Measurements from ENCODE around the gene AUTS2.

DNA sequence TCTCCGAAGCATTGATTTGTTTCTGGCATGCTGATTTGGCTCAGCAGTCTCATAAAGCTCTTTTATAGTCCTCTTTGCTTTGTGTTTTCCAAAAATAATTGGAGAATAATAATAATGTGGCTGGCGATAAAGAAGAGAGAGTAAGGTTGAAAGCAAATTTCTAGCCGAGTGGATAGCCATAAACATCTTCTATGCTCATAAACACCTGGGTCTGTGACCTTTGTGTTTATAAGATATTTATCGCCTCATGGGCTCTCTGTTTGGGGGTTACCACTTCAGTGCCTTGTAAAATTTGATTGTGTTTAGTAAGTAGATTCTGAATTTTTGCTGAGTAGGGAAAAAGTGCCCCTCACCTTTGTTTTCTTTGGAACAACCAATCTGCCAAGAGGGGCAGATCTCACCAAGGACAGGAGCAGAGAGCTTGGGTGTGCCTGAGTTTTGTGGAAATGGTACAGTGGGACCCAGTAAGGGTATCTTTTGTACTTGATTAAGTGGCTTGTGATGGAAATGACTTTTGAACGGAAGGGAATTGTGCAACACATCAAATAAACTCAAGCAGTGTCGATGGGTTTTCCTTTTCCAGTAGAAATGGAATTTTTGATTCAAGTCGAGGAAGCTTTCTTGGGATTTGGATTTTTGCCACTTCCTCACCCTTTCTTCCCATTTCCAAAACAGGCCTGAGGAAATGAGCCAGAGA is 220.5 kb downstream of the AUTS2 start:
- no peak for TF ChIP-seq TAF1 (IDR thresholded peaks at IDR 0.05; ENCODE audit: borderline replicate concordance, low read depth, low read length)
- TF ChIP-seq POLR2A (IDR thresholded peaks at IDR 0.05; ENCODE audit: low read depth, low read length) = no peak
- TF ChIP-seq POLR2AphosphoS5 (IDR thresholded peaks at IDR 0.05; ENCODE audit: low read depth, low read length) = no peak
